Subcutaneous abdominal adipose tissue (tissue), 5 donors: ENCODE data around the gene NMNAT2.

Source experiments
- H3K27ac ChIP-seq: one replicate; pipeline ENCODE4 v1.7.0; 2013; ENCODE audit warnings: low read depth, mild to moderate bottlenecking, inconsistent platforms, low read length, moderate library complexity
- H3K27me3 ChIP-seq, 5 donors: one replicate each; pipeline ENCODE4 v1.7.0; 2013; ENCODE audit warnings: low read length in 5 of 5, inconsistent platforms in 1 of 5; ENCODE audit not compliant: control insufficient read depth in 5 of 5, insufficient read depth in 4 of 5
- H3K36me3 ChIP-seq, 5 donors: one replicate each; pipeline ENCODE4 v1.7.0; 2013; ENCODE audit warnings: low read length in 5 of 5; ENCODE audit not compliant: control insufficient read depth in 5 of 5, insufficient read depth in 5 of 5
- H3K4me1 ChIP-seq, 5 donors: one replicate each; pipeline ENCODE4 v1.7.0; 2013; ENCODE audit warnings: low read length in 5 of 5, mild to moderate bottlenecking in 3 of 5, moderate library complexity in 1 of 5; ENCODE audit not compliant: control insufficient read depth in 5 of 5, insufficient read depth in 5 of 5
- H3K4me3 ChIP-seq, 5 donors: one replicate each; pipeline ENCODE4 v1.7.0; 2013; ENCODE audit warnings: low read length in 5 of 5, low read depth in 1 of 5
- H3K9ac ChIP-seq, 5 donors: one replicate each; pipeline ENCODE4 v1.7.0; 2013; ENCODE audit warnings: low read length in 5 of 5, mild to moderate bottlenecking in 4 of 5, moderate library complexity in 3 of 5
- H3K9me3 ChIP-seq, 5 donors: one replicate each; pipeline ENCODE4 v1.7.0; 2013; ENCODE audit warnings: low read length in 5 of 5; ENCODE audit not compliant: control insufficient read depth in 5 of 5
- donor health status: healthy.
- donor health status: healthy.
- donor health status: healthy.
- donor health status: healthy.
- donor health status: healthy.

Gene NMNAT2

DNA sequence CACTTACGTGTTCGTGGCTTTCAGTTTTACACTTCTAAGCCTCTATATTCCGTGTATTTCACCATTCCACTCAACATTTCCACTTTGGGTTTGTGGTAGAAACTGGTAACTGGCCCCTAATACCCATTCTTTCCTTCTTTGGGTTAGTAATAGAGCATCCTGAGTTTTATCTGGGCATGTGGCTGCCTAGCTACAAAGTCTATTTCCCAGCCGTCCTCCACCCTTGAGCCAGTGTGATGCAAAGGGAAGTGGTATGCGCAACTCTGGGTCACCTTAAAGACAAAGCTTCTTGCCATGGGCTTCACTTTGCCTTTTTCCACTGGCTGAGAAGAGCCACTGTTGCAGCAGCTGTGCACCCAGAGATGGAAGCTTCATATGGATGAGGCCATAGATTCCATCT lies 158.3 kb downstream of the NMNAT2 start:
- H3K4me1 ChIP-seq: peaks cover 2 to 20% (median 8%) of the 10 kb centered on the region in 5 donors
- no peaks in the 10 kb centered on the region for H3K36me3 ChIP-seq
- no peak overlapping the region for H3K27ac ChIP-seq
- no peaks in the 10 kb centered on the region for H3K27me3 ChIP-seq
- no peak overlapping the region for H3K9ac ChIP-seq
- H3K4me3 ChIP-seq: no peak overlapping the region
- H3K9me3 ChIP-seq: peaks cover 0 to 3% (median under 1%) of the 10 kb centered on the region in 5 donors

DNA sequence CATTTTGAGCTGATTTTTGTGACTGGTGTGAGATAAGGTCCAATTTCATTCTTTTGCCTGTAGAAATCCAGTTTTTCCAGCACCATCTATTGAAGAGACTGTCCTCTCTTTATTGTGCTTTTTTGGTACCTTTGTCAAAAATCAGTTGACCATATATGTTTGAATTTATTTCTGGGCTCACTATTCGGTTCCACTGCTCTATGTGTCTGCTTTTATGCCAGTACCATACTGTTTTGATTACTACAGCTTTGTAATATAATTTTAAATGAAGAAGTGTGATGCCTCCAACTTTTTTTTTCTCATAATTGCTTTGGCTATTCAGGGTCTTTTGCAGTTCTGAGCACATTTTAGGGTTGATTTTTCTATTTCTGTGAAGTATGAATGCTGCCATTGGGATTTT lies 163.1 kb downstream of the NMNAT2 start:
- H3K9ac ChIP-seq: no peak overlapping the region
- H3K4me1 ChIP-seq: peaks cover 0 to 7% (median 0%) of the 10 kb centered on the region in 5 donors

DNA sequence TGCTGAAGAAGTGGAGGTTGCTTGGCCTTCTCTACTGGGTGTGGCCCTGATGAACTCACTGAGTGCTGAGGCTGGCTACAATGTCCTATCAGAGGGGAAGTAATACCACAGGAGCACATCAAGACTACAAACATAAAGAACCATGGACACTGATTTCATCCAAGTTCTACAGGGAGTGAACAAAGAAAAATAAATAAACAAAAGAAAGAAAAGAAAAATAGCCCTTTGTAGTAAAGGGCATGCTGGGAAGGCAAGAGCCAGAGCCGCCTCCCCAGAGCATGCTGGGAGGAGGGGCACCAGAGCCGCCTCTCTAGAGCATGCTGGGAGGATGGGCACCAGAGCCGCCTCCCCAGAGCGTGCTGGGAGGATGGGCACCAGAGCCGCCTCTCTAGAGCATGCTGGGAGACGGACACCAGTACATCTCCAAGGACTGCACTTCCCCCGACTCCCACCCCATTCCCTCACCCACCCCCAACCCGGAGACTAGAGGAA lies 166.2 kb downstream of the NMNAT2 start:
- peaks cover 0 to 10% (median 2%) of the 10 kb centered on the region in 5 donors for H3K9me3 ChIP-seq
- H3K4me1 ChIP-seq: peaks cover 0 to 7% (median 0%) of the 10 kb centered on the region in 5 donors
- no peak overlapping the region for H3K9ac ChIP-seq
- H3K27me3 ChIP-seq: no peaks in the 10 kb centered on the region
- H3K36me3 ChIP-seq: peaks cover 0 to 9% (median 0%) of the 10 kb centered on the region in 5 donors
- no peak overlapping the region for H3K4me3 ChIP-seq
- H3K27ac ChIP-seq: no peak overlapping the region

More for the DNA sequence above, 163.1 kb downstream of the NMNAT2 start:
- no peak overlapping the region for H3K4me3 ChIP-seq
- H3K27ac ChIP-seq: no peak overlapping the region
- H3K36me3 ChIP-seq: peaks cover 0 to 9% (median 0%) of the 10 kb centered on the region in 5 donors
- no peaks in the 10 kb centered on the region for H3K27me3 ChIP-seq
- peaks cover 0 to 10% (median 2%) of the 10 kb centered on the region in 5 donors for H3K9me3 ChIP-seq

DNA sequence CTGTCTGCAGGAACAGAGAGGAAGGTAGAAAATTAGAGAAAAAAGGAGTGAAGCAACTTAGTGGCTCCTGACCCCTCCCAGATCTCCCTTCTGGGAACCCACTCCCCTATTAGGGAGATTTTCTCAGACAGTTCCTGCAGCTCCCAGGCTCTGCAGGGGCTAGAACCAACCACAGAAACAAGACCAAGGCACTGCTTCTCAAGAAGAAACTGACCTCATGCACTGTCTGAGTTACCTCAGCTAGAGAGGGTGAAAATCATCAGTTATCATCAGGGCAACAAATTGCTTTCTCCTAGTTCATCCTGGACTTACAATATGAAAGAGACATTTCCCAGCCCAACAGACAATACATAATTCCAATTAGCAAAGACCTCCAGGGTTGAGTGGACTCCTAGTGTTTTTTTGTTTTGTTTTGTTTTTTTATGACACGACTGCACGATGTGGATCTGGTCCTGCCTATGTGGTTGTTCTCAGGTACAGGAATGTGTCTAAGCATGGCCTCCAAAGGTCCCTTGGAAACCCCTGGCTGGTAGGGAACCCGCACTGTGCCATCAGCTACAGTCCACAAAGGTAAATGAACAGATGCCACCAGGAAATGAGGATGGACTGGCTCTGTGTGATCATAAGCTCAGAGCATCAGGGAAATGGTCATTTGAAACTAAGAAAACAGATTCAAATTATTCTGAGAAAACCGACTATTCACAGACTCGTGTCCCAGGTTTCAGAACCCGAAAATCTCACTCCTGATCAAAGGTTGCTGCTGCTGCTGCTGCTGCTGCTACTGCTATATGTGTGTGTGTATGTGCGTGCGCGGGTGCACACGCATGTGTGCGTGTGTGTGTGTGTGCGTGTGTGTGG lies 166.8 kb downstream of the NMNAT2 start:
- Histone ChIP-seq H3K4me3 (no peak overlapping the region), H3K9me3 (peaks cover 0 to 10% (median 2%) of the 10 kb centered on the region in 5 donors), H3K27ac (no peak overlapping the region), H3K27me3 (no peaks in the 10 kb centered on the region), H3K4me1 (peaks cover 0 to 7% (median 0%) of the 10 kb centered on the region in 5 donors), H3K36me3 (peaks cover 0 to 9% (median 0%) of the 10 kb centered on the region in 5 donors), H3K9ac (no peak overlapping the region)

DNA sequence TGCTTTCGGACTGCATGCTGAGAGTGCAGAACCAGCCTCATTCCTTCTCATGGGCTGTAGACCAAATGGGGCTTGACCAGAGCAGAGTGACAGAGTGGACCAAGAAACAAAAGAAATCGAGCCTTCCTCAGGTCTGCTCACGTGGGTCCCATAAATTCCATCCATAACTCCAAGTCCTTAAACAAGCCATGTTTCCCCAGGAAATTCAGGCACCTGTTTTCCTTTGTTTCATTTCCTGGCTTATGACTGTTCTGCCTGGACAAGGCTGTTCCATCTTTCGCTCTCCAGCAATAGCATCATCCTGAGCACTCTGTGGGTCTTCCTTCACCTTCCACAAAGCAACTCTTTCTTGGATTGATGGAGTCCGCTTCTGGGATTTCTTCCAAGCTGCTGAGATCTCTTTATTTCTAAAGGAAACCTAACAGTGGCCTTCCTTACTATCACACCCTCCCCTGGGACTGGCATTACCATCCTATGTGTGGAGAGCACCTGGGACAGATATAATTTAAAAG lies 168.2 kb downstream of the NMNAT2 start:
- peaks cover 0 to 7% (median 7%) of the 10 kb centered on the region in 5 donors for H3K4me1 ChIP-seq
- H3K27me3 ChIP-seq: no peaks in the 10 kb centered on the region
- no peak overlapping the region for H3K9ac ChIP-seq
- peaks cover 0 to 8% (median 2%) of the 10 kb centered on the region in 5 donors for H3K9me3 ChIP-seq
- H3K27ac ChIP-seq: no peak overlapping the region
- H3K36me3 ChIP-seq: peaks cover 0 to 9% (median 0%) of the 10 kb centered on the region in 5 donors
- H3K4me3 ChIP-seq: no peak overlapping the region

DNA sequence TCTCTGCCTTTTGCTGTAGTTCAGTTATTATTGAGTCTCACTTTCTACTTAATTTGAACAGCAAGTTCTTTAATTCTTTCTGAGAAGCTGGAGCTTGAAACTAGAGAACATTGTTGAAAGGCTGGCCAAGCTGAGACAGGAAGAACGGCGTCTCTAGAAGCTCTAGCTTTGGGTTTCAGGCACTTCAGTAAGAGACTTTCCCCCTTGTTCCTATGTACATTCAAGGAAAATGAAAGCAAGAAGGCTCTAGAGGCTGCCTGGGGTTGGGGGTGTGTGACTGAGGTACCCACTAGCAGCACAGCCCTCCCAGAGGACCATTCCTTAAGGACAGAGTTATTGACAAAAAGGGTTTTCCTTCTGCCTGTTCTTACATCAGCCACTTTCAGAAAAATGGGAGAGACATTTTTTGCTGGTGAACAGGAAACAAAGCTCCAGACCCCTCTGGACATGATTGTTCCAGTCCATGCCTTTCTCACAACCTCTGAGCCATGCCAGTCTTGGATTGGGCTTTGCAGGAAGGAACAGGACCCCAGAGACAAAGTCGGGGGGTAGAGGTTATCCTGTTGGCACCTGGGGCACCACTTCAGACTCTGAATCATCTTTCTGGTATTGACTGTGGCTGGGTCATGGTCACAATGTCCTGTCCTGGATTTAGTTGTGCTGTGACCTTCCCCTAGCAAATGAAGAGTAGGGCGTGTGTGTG lies 169.0 kb downstream of the NMNAT2 start:
- peaks cover 0 to under 1% (median 0%) of the 10 kb centered on the region in 5 donors for H3K9me3 ChIP-seq

DNA sequence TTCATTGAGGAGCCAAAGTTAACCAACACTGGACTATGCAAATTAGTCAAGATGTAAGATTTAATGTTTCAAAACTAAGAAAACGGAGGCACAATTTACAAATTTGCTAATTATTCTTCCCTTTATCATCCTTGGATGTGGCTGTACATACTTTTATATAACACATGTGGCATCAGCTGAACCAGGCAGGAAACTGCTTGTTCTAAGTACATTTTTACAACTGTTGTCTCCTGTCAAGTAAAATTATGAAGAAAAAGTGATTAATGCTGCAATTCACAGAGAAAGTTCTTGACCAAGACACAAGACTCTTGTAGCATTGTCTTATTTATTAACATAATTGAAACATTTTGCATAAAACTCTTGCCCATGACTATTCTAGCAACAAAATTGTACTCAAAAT lies 170.2 kb downstream of the NMNAT2 start:
- Histone ChIP-seq H3K9ac (no peak overlapping the region), H3K4me3 (no peak overlapping the region), H3K27me3 (no peaks in the 10 kb centered on the region), H3K36me3 (peaks cover 0 to 9% (median 0%) of the 10 kb centered on the region in 5 donors), H3K4me1 (peaks cover 8 to 27% (median 25%) of the 10 kb centered on the region in 5 donors), H3K27ac (no peak overlapping the region), H3K9me3 (no peaks in the 10 kb centered on the region)

More for the DNA sequence above, 169.0 kb downstream of the NMNAT2 start:
- Histone ChIP-seq H3K4me3 (no peak overlapping the region), H3K4me1 (peaks cover 6 to 15% (median 14%) of the 10 kb centered on the region in 5 donors), H3K9ac (no peak overlapping the region), H3K27me3 (no peaks in the 10 kb centered on the region), H3K27ac (no peak overlapping the region), H3K36me3 (peaks cover 0 to 9% (median 0%) of the 10 kb centered on the region in 5 donors)

DNA sequence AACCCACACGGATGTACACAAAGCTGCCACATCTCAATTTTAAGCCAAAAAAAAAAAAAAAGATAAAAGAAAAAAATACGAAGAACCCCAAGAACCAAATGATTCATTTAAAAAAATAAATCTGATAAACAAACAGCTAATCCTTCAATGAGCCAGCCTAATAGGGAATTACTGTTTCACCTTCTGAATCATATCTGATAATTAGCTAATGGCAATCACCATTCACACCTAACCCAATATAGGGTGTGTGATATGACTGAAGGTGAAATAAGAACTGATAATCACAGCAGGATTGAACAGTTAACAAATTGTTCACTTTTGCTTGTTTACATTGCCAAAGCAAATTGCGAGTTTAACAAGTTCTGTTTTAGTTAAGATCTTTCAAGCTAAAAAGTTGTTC lies 170.7 kb downstream of the NMNAT2 start:
- Histone ChIP-seq H3K36me3 (peaks cover 0 to 9% (median 0%) of the 10 kb centered on the region in 5 donors), H3K9me3 (no peaks in the 10 kb centered on the region), H3K4me3 (no peak overlapping the region), H3K9ac (no peak overlapping the region), H3K27me3 (no peaks in the 10 kb centered on the region), H3K27ac (no peak overlapping the region), H3K4me1 (peaks cover 8 to 32% (median 29%) of the 10 kb centered on the region in 5 donors)

DNA sequence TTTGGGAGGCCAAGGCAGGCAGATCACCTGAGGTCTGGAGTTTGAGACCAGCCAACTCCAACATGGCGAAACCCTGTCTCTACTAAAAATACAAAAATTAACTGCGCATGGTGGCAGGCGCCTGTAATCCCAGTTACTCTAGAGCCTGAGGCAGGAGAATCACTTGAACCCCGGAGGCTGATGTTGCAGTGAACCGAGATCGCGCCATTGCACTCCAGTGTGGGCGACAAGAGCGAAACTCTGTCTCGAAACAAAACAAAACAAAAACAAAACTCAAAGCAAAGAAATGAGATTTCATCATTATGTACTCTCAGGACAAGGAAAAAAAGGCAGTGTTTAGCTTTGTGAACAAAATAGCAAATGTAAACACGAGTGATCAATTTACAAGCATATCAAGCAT lies 171.1 kb downstream of the NMNAT2 start:
- Histone ChIP-seq H3K9ac (no peak overlapping the region), H3K27ac (no peak overlapping the region), H3K36me3 (peaks cover 0 to 9% (median 0%) of the 10 kb centered on the region in 5 donors), H3K4me3 (no peak overlapping the region), H3K9me3 (no peaks in the 10 kb centered on the region), H3K4me1 (peaks cover 8 to 36% (median 32%) of the 10 kb centered on the region in 5 donors), H3K27me3 (no peaks in the 10 kb centered on the region)
